HG03064 (cell line): Measurements from ENCODE around the gene RANBP1.

Source experiments
- ATAC-seq: cut with Tn5 transposase; IDR thresholded peaks from one replicate; pipeline ENCODE4 v1.9.1; 2021; ENCODE audit warnings: low read depth; ENCODE audit not compliant: unreplicated experiment

RANBP1 gene

GRCh38 chr22:20106849-20107237, 9.1 kb upstream of the RANBP1 start:
- ATAC-seq = no peak

GRCh38 chr22:20107471-20107901, 8.4 kb upstream of the RANBP1 start:
- ATAC-seq = no peak

- ATAC-seq = no peak
Measured at GRCh38 chr22:20107951-20108756, 7.8 kb upstream of the RANBP1 start.

GRCh38 chr22:20108757-20109230, 7.1 kb upstream of the RANBP1 start:
- ATAC-seq = no peak

- ATAC-seq = no peak
Measured at GRCh38 chr22:20109411-20110358, 6.2 kb upstream of the RANBP1 start.

- no peak for ATAC-seq
Measured at GRCh38 chr22:20110359-20110985, 5.4 kb upstream of the RANBP1 start.

GRCh38 chr22:20111045-20111688, 4.7 kb upstream of the RANBP1 start:
- ATAC-seq = no peak

GRCh38 chr22:20111689-20112622, 3.9 kb upstream of the RANBP1 start:
- ATAC-seq = no peak

- ATAC-seq = no peak
Measured at GRCh38 chr22:20112623-20113511, 3.0 kb upstream of the RANBP1 start.

GRCh38 chr22:20113551-20114310, 2.2 kb upstream of the RANBP1 start:
- no peak for ATAC-seq

- no peak for ATAC-seq
Measured at GRCh38 chr22:20114506-20115475, 1.1 kb upstream of the RANBP1 start.

GRCh38 chr22:20116376-20116950, 559 bp downstream of the RANBP1 start:
- peak; percentile 5 for ATAC-seq

- peak; percentile 55 for ATAC-seq
Measured at GRCh38 chr22:20116951-20117632, 1.2 kb downstream of the RANBP1 start, which contains the start of gene TRMT2A. TSS of gene TRMT2A (minus strand) at chr22:20117226. CDS start at chr22:20116906, 320 bp downstream.

- ATAC-seq = peak; percentile 19
Measured at GRCh38 chr22:20117633-20118299, 1.9 kb downstream of the RANBP1 start.
